GM12878 (cell line): ENCODE data around the gene GDAP2. TPM values are rescaled to one million over a fixed set of nuclear protein-coding genes. Genes with fewer than 3 reads are reported as not detected.

Source experiments
- ATAC-seq: fragments of 200-7000 bp; cut with Tn5 transposase; 3 replicates; pipeline ENCODE4 v1.9.1; 2020; ENCODE audit warnings: mild to moderate bottlenecking, moderate library complexity
- BruUV-seq: library from RNA; stranded (reverse); fragments of 400-500 nt; replicated peaks from 2 replicates; lab custom pipeline; 2021; lab: Mats Ljungman, UMichigan
- CTCF ChIA-PET: fragments of 300-600 bp; sonication (Branson Sonifier 250); formaldehyde crosslinking; extraction: SDS; loops from one replicate; lab custom pipeline; 2021; ENCODE audit warnings: inconsistent platforms; lab: Yijun Ruan, JAX
- POLR2A ChIA-PET: fragments of 350-600 bp; formaldehyde crosslinking; extraction: SDS; loops from one replicate; lab custom pipeline; 2021; ENCODE audit warnings: inconsistent platforms; lab: Charles Lee
- RAD21 ChIA-PET: fragments of 300-600 bp; sonication (Branson Sonifier 250); formaldehyde crosslinking; loops from one replicate; lab custom pipeline; 2023; ENCODE audit warnings: antibody characterized with exemption; ENCODE audit not compliant: unreplicated experiment; lab: Charles Lee
- SMC1A ChIA-PET: fragments of 300-600 bp; sonication (Branson Sonifier 250); formaldehyde crosslinking; loops from one replicate; lab custom pipeline; 2023; ENCODE audit not compliant: unreplicated experiment, uncharacterized antibody; lab: Charles Lee
- DNase-seq: peaks from one replicate; pipeline ENCODE4 v3.0.0-alpha.2; 2011; ENCODE audit warnings: low read depth, low spot score
- FAIRE-seq: peaks from 3 replicates; lab custom pipeline; 2011; peaks lifted over from hg19 to GRCh38; lab: Jason Lieb, UNC
- H2AFZ ChIP-seq: 2 replicates; pipeline ENCODE4 v1.6.0; 2011; ENCODE audit warnings: low read depth, low read length, control low read depth; ENCODE audit not compliant: control insufficient read depth
- H3K27ac ChIP-seq: 2 replicates; pipeline ENCODE4 v1.5.1; 2011; ENCODE audit warnings: control low read depth; ENCODE audit not compliant: control insufficient read depth, insufficient read depth
- H3K27me3 ChIP-seq, 2 experiments: replicated peaks in 1 of 2; 2 replicates each; pipeline versions ENCODE4 v1.6.0 to v1.6.1; 2011; ENCODE audit warnings: low read length in 1 of 2; ENCODE audit not compliant: control insufficient read depth in 2 of 2, insufficient read depth in 2 of 2
- H3K36me3 ChIP-seq, 2 experiments: 2 replicates each; pipeline ENCODE4 v1.5.1; 2011; ENCODE audit warnings: low read length in 1 of 2; ENCODE audit not compliant: control insufficient read depth in 2 of 2, insufficient read depth in 2 of 2
- H3K4me1 ChIP-seq: 2 replicates; pipeline ENCODE4 v1.6.1; 2011; ENCODE audit warnings: mild to moderate bottlenecking, low read length, moderate library complexity, mixed read lengths; ENCODE audit not compliant: control insufficient read depth, insufficient read depth
- H3K4me2 ChIP-seq: 2 replicates; pipeline ENCODE4 v1.6.0; 2011; ENCODE audit warnings: control low read depth; ENCODE audit not compliant: control insufficient read depth, insufficient read depth
- H3K4me3 ChIP-seq: fragments of 200-600 bp; sonication (generic); 2 replicates; pipeline ENCODE4 v1.5.1; 2016
- H3K79me2 ChIP-seq: 2 replicates; pipeline ENCODE4 v1.6.0; 2011; ENCODE audit warnings: low read length; ENCODE audit not compliant: control insufficient read depth, insufficient read depth
- H3K9ac ChIP-seq: 2 replicates; pipeline ENCODE4 v1.8.0; 2011; ENCODE audit warnings: low read length, control low read depth, mixed read lengths; ENCODE audit not compliant: control insufficient read depth, insufficient read depth
- H3K9me3 ChIP-seq: replicated peaks from 3 replicates; pipeline ENCODE4 v1.5.1; 2011; ENCODE audit warnings: mild to moderate bottlenecking, low read length; ENCODE audit not compliant: control insufficient read depth, insufficient read depth
- H4K20me1 ChIP-seq: 2 replicates; pipeline ENCODE4 v1.6.0; 2011; ENCODE audit not compliant: control insufficient read depth, insufficient read depth
- CHD1 ChIP-seq: IDR thresholded peaks from 2 replicates; pipeline ENCODE4 v1.6.1; 2012; ENCODE audit warnings: low read depth, low read length, improper control_type of control experiment
- CREB1 ChIP-seq: IDR thresholded peaks from 2 replicates; pipeline ENCODE4 v1.6.1; 2012; ENCODE audit warnings: low read depth, mild to moderate bottlenecking, inconsistent platforms
- EP300 ChIP-seq, 2 experiments: fragments of 150-350 bp in 1 of 2; IDR thresholded peaks; 2 replicates each; pipeline ENCODE4 v1.6.1; 2011 to 2012; ENCODE audit warnings: low read depth in 2 of 2, low read length in 2 of 2, borderline replicate concordance in 1 of 2, improper control_type of control experiment in 1 of 2, inconsistent platforms in 1 of 2; ENCODE audit not compliant: control insufficient read depth in 1 of 2
- ESRRA ChIP-seq: IDR thresholded peaks from 2 replicates; pipeline ENCODE4 v1.6.1; 2012; ENCODE audit warnings: mild to moderate bottlenecking, low read length, improper control_type of control experiment
- ETV6 ChIP-seq, 2 experiments: fragments of 450-650 bp in 1 of 2; IDR thresholded peaks in 1 of 2; conservative IDR thresholded peaks in 1 of 2; 2 replicates each; pipeline ENCODE4 v1.6.1; 2014; ENCODE audit warnings: antibody characterized with exemption in 1 of 2, borderline replicate concordance in 1 of 2, low read depth in 1 of 2, mild to moderate bottlenecking in 1 of 2, moderate library complexity in 1 of 2
- MEF2B ChIP-seq: fragments of 450-650 bp; IDR thresholded peaks from 2 replicates; pipeline ENCODE4 v1.6.1; 2018; ENCODE audit warnings: mild to moderate bottlenecking, moderate library complexity; ENCODE audit not compliant: partially characterized antibody, poor library complexity, severe bottlenecking
- SUZ12 ChIP-seq: fragments of 200-600 bp; sonication (generic); IDR thresholded peaks from one replicate; pipeline ENCODE4 v1.6.1; 2018; ENCODE audit warnings: antibody characterized with exemption, mild to moderate bottlenecking; ENCODE audit not compliant: unreplicated experiment
- WGBS: methylation state at CpG from one replicate; pipeline ENCODE4 v1.1.6; 2016; ENCODE audit warnings: low lambda C conversion rate; ENCODE audit not compliant: insufficient replicate concordance, insufficient coverage; ENCODE audit errors: missing lambda C conversion rate; 5-methylcytosine and 5-hydroxymethylcytosine counted together
- in situ Hi-C: fragments of 300-500 bp; cut with MboI; formaldehyde crosslinking; loops from 9 replicates; pipeline ENCODE4 v1.14.3; 2018; ENCODE audit warnings: mixed read lengths
- intact Hi-C: fragments of 100-400 bp; cut with micrococcal nuclease; formaldehyde crosslinking; loops from one replicate; pipeline ENCODE4 v1.14.2; 2022; ENCODE audit not compliant: unreplicated experiment
- polyA plus RNA-seq, 11 experiments: library from polyadenylated mRNA; depleted of rRNA in 4 of 11; unstranded in 6 of 11; stranded (reverse) in 5 of 11; fragments of >200 nt; fragmentation: Nextera tagmentation in 4 of 11; fragmentation: Illumina TruSeq in 1 of 11; extraction: Ambion mirVana in 4 of 11; extraction: Trizol in 1 of 11; gene quantifications; 1 replicate in 1 of 11; 2 replicates in 10 of 11; pipeline versions ENCODE4 v1.2.1 to v1.2.3, GENCODE V29; 2011 to 2016; ENCODE audit warnings: inconsistent platforms in 2 of 11, missing spikeins in 2 of 11, low read depth in 1 of 11
- total RNA-seq, 4 experiments: library from RNA; depleted of rRNA in 3 of 4; stranded (reverse); fragments of >200 nt in 3 of 4; fragmentation: Illumina TruSeq in 1 of 4; extraction: Trizol in 1 of 4; gene quantifications; 2 replicates each; pipeline versions ENCODE4 v1.2.1 to v1.2.3, GENCODE V29; 2013 to 2021

The GDAP2 gene
- total and polyA plus RNA-seq, 10 of the 15 experiments (the other 5 are each of a cell fraction or from before 2014, with no cell fraction given), result 2.6 to 19.2 (median 11.4) TPM

GRCh38 chr1:117826540-117827078 lies 102.8 kb downstream of the GDAP2 start:
- Histone ChIP-seq H3K27me3 (no peaks in the 10 kb centered on the region), H3K9me3 (no peaks in the 10 kb centered on the region; the same call in 1 of the 3 replicates), H3K9ac (no peak overlapping the region), H3K79me2 (no peaks in the 10 kb centered on the region), H3K36me3 (no peaks in the 10 kb centered on the region), H3K4me1 (no peaks in the 10 kb centered on the region), H3K4me3 (no peak overlapping the region), H4K20me1 (no peaks in the 10 kb centered on the region), H3K27ac (no peak overlapping the region), H3K4me2 (no peak overlapping the region), H2AFZ (no peak overlapping the region)
- WGBS, result 25% methylated on average over 1 of the region's 1 CpG
- FAIRE-seq (no peak), DNase-seq (no peak), ATAC-seq (no peak)
- POLR2A ChIA-PET, result no interaction called here
- RAD21 ChIA-PET, result no interaction called here
- CTCF ChIA-PET, result no interaction called here
- BruUV-seq, result no TSS peak
- TF ChIP-seq MEF2B (no peak), ESRRA (no peak), CHD1 (no peak), CREB1 (no peak), SUZ12 (no peak), ETV6 (conservative IDR thresholded peaks at IDR 0.05 in 1 of 2, IDR thresholded peaks at IDR 0.05 in 1 of 2; ENCODE audit: borderline replicate concordance in 1 of 2, low read depth in 1 of 2) (no peak), EP300 (IDR thresholded peaks at IDR 0.05; ENCODE audit: borderline replicate concordance in 1 of 2, control insufficient read depth in 1 of 2, low read depth in 2 of 2, low read length in 2 of 2) (no peak)
- intact Hi-C loops, result no loop called here
- in situ Hi-C loops, result no loop called here
- SMC1A ChIA-PET, result interaction anchor here (0.7 kb wide), 1 partner anchor 8 kb away, joined by 3 read pairs; no protein-coding TSS in a partner anchor
